Measurements from ENCODE around the gene KCNA5. TPM values are rescaled to one million over a fixed set of nuclear protein-coding genes. Genes with fewer than 3 reads are reported as not detected.

KCNA5 gene
- total and polyA plus RNA-seq, 2 donors (not counting 1 experiment from before 2014, with no cell fraction given) = not detected

- DNase-seq (ENCODE audit: low read depth in 2 of 2) = no peak
- TF ChIP-seq, protein P1, sequence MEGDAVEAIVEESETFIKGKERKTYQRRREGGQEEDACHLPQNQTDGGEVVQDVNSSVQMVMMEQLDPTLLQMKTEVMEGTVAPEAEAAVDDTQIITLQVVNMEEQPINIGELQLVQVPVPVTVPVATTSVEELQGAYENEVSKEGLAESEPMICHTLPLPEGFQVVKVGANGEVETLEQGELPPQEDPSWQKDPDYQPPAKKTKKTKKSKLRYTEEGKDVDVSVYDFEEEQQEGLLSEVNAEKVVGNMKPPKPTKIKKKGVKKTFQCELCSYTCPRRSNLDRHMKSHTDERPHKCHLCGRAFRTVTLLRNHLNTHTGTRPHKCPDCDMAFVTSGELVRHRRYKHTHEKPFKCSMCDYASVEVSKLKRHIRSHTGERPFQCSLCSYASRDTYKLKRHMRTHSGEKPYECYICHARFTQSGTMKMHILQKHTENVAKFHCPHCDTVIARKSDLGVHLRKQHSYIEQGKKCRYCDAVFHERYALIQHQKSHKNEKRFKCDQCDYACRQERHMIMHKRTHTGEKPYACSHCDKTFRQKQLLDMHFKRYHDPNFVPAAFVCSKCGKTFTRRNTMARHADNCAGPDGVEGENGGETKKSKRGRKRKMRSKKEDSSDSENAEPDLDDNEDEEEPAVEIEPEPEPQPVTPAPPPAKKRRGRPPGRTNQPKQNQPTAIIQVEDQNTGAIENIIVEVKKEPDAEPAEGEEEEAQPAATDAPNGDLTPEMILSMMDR (conservative IDR thresholded peaks at IDR 0.05 in 1 of 2, IDR thresholded peaks at IDR 0.05 in 1 of 2; ENCODE audit: low read depth in 1 of 2, low read length in 2 of 2) = no peak
- TF ChIP-seq EZH2 (IDR thresholded peaks at IDR 0.05; ENCODE audit: low read length, missing control alignments) = no peak
- Histone ChIP-seq H3K9me3 (ENCODE audit: control insufficient read depth, insufficient read depth, low read depth, low read length) (no peaks in the 10 kb centered on the region), H3K4me1 (ENCODE audit: control insufficient read depth, extremely low read depth, insufficient read depth, low read length) (no peaks in the 10 kb centered on the region), H3K36me3 (ENCODE audit: control insufficient read depth, insufficient read depth, low read length) (no peaks in the 10 kb centered on the region), H3K79me2 (ENCODE audit: control insufficient read depth, insufficient read depth, low read length) (no peaks in the 10 kb centered on the region), H4K20me1 (ENCODE audit: control insufficient read depth, extremely low read depth, insufficient read depth, low read length) (no peaks in the 10 kb centered on the region), H3K4me3 (replicated peaks in 1 of 4; ENCODE audit: control extremely low read depth in 1 of 4, insufficient read depth in 1 of 4, low read depth in 3 of 4, low read length in 4 of 4) (no peak overlapping the region), H3K27me3 (ENCODE audit: control insufficient read depth, insufficient read depth, low read length) (no peaks in the 10 kb centered on the region), H3K9ac (ENCODE audit: insufficient read depth, low read length) (no peak overlapping the region), H2AFZ (ENCODE audit: low read length) (no peak overlapping the region), H3K27ac (ENCODE audit: insufficient read depth, low read length) (no peak overlapping the region), H3K4me2 (ENCODE audit: extremely low read depth, insufficient read depth, low read length) (no peak overlapping the region)
Measured at GRCh38 chr12:5050542-5050941, 6.9 kb downstream of the KCNA5 start.

DNA sequence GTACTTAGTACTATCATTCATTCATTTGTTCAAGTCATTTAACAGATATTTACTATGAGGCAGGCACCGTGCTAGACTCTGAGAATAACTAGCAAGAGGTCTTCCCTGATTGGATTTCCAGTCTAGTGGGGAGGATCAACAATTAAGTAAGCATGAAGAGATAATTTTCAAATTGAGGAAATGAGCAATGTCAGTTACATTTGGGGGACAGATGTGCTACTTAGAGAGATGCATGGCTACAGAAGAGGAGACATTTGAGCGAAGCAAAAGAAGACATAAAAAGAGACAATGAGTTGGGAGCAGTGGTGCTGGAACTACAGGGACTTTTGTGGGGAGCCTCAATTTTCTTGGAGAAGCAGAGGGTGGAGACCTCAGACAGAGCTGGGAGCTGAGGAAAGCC, 7.7 kb downstream of the KCNA5 start:
- Histone ChIP-seq H3K4me2 (ENCODE audit: extremely low read depth, insufficient read depth, low read length) (no peak overlapping the region), H2AFZ (ENCODE audit: low read length) (no peak overlapping the region), H3K9me3 (ENCODE audit: control insufficient read depth, insufficient read depth, low read depth, low read length) (no peaks in the 10 kb centered on the region), H3K79me2 (ENCODE audit: control insufficient read depth, insufficient read depth, low read length) (no peaks in the 10 kb centered on the region), H3K4me1 (ENCODE audit: control insufficient read depth, extremely low read depth, insufficient read depth, low read length) (no peaks in the 10 kb centered on the region), H3K27ac (ENCODE audit: insufficient read depth, low read length) (no peak overlapping the region), H3K36me3 (ENCODE audit: control insufficient read depth, insufficient read depth, low read length) (no peaks in the 10 kb centered on the region), H3K9ac (ENCODE audit: insufficient read depth, low read length) (no peak overlapping the region), H3K4me3 (replicated peaks in 1 of 4; ENCODE audit: control extremely low read depth in 1 of 4, insufficient read depth in 1 of 4, low read depth in 3 of 4, low read length in 4 of 4) (no peak overlapping the region), H3K27me3 (ENCODE audit: control insufficient read depth, insufficient read depth, low read length) (no peaks in the 10 kb centered on the region), H4K20me1 (ENCODE audit: control insufficient read depth, extremely low read depth, insufficient read depth, low read length) (no peaks in the 10 kb centered on the region)
- DNase-seq (ENCODE audit: low read depth in 2 of 2) = no peak
- TF ChIP-seq, protein P1 (conservative IDR thresholded peaks at IDR 0.05 in 1 of 2, IDR thresholded peaks at IDR 0.05 in 1 of 2; ENCODE audit: low read depth in 1 of 2, low read length in 2 of 2) = no peak
- TF ChIP-seq EZH2 (IDR thresholded peaks at IDR 0.05; ENCODE audit: low read length, missing control alignments) = no peak

GRCh38 chr12:5051913-5052312, 8.2 kb downstream of the KCNA5 start:
- TF ChIP-seq, protein P1 (conservative IDR thresholded peaks at IDR 0.05 in 1 of 2, IDR thresholded peaks at IDR 0.05 in 1 of 2; ENCODE audit: low read depth in 1 of 2, low read length in 2 of 2) = no peak
- TF ChIP-seq EZH2 (IDR thresholded peaks at IDR 0.05; ENCODE audit: low read length, missing control alignments) = no peak
- no peak for DNase-seq (ENCODE audit: low read depth in 2 of 2)
- no peak overlapping the region for H2AFZ ChIP-seq (ENCODE audit: low read length)
- no peaks in the 10 kb centered on the region for H3K27me3 ChIP-seq (ENCODE audit: control insufficient read depth, insufficient read depth, low read length)
- no peaks in the 10 kb centered on the region for H3K4me1 ChIP-seq (ENCODE audit: control insufficient read depth, extremely low read depth, insufficient read depth, low read length)
- H3K9ac ChIP-seq (ENCODE audit: insufficient read depth, low read length) = no peak overlapping the region
- H3K4me3 ChIP-seq (replicated peaks in 1 of 4; ENCODE audit: control extremely low read depth in 1 of 4, insufficient read depth in 1 of 4, low read depth in 3 of 4, low read length in 4 of 4) = no peak overlapping the region
- no peak overlapping the region for H3K27ac ChIP-seq (ENCODE audit: insufficient read depth, low read length)
- H3K4me2 ChIP-seq (ENCODE audit: extremely low read depth, insufficient read depth, low read length) = no peak overlapping the region
- no peaks in the 10 kb centered on the region for H4K20me1 ChIP-seq (ENCODE audit: control insufficient read depth, extremely low read depth, insufficient read depth, low read length)
- no peaks in the 10 kb centered on the region for H3K9me3 ChIP-seq (ENCODE audit: control insufficient read depth, insufficient read depth, low read depth, low read length)
- H3K36me3 ChIP-seq (ENCODE audit: control insufficient read depth, insufficient read depth, low read length) = no peaks in the 10 kb centered on the region
- no peaks in the 10 kb centered on the region for H3K79me2 ChIP-seq (ENCODE audit: control insufficient read depth, insufficient read depth, low read length)

Data from fibroblast of lung (primary cell).